OCI-LY3 (cell line): ENCODE results near the gene IQGAP2.

Experiments used
- H2AFZ ChIP-seq: fragments of 200-600, 300-600 bp; shearing (Covaris generic); 2 replicates; pipeline ENCODE4 v1.6.0; 2014; ENCODE audit warnings: antibody characterized with exemption, low read depth, low read length
- H3K27ac ChIP-seq: fragments of 200-600, 300-600 bp; sonication (generic); 2 replicates; pipeline ENCODE4 v1.5.1; 2014; ENCODE audit warnings: mild to moderate bottlenecking, low read length, moderate library complexity, mixed read lengths
- H3K27me3 ChIP-seq: fragments of 200-600, 300-600 bp; sonication (generic); 2 replicates; pipeline ENCODE4 v1.6.1; 2014; ENCODE audit warnings: low read depth, low read length, mixed read lengths
- H3K36me3 ChIP-seq: fragments of 200-600, 300-600 bp; sonication (generic); replicated peaks from 2 replicates; pipeline ENCODE3; 2014; ENCODE audit warnings: low read depth, low read length, mixed read lengths
- H3K4me1 ChIP-seq: fragments of 300-600, 200-600 bp; sonication (generic); 2 replicates; pipeline ENCODE4 v1.6.1; 2014; ENCODE audit warnings: low read length, mixed read lengths
- H3K4me2 ChIP-seq: fragments of 200-600, 300-600 bp; sonication (generic); 2 replicates; pipeline ENCODE4 v1.6.1; 2014; ENCODE audit warnings: low read length, mixed read lengths
- H3K4me3 ChIP-seq: fragments of 300-600, 200-600 bp; sonication (generic); 2 replicates; pipeline ENCODE4 v1.5.1; 2014; ENCODE audit warnings: antibody characterized with exemption, mild to moderate bottlenecking, low read length, moderate library complexity
- H3K79me2 ChIP-seq: fragments of 300-600, 200-600 bp; shearing (Covaris generic); 2 replicates; pipeline ENCODE4 v1.6.1; 2014; ENCODE audit warnings: mild to moderate bottlenecking, low read length, mixed read lengths
- H3K9ac ChIP-seq: fragments of 300-600, 200-600 bp; shearing (Covaris generic); 2 replicates; pipeline ENCODE4 v1.6.0; 2014; ENCODE audit warnings: mild to moderate bottlenecking, low read length, moderate library complexity
- H3K9me3 ChIP-seq: fragments of 200-600, 300-600 bp; shearing (Covaris generic); 2 replicates; pipeline ENCODE4 v1.6.1; 2014; ENCODE audit warnings: low read length, mixed read lengths; ENCODE audit not compliant: insufficient read depth
- H4K20me1 ChIP-seq: fragments of 200-600, 300-600 bp; sonication (generic); 2 replicates; pipeline ENCODE4 v1.6.1; 2016; ENCODE audit warnings: low read length, mixed read lengths; ENCODE audit not compliant: insufficient read depth
- CTCF ChIP-seq: fragments of 200-600, 300-600 bp; sonication (generic); IDR thresholded peaks from 2 replicates; pipeline ENCODE4 v1.5.1; 2014; ENCODE audit warnings: antibody characterized with exemption, low read length, low read depth
- EZH2phosphoT487 ChIP-seq: fragments of 200-600 bp; shearing (Covaris generic); IDR thresholded peaks from 2 replicates; pipeline ENCODE4 v1.6.1; 2018; ENCODE audit warnings: antibody characterized with exemption, mixed run types, low read depth

The IQGAP2 gene

GRCh38 chr5:76383126-76383832 is 19.8 kb upstream of the IQGAP2 start:
- no peak overlapping the region for H2AFZ ChIP-seq
- no peaks in the 10 kb centered on the region for H3K9me3 ChIP-seq
- H3K4me1 ChIP-seq, result no peaks in the 10 kb centered on the region
- H3K4me3 ChIP-seq, result no peak overlapping the region
- H3K4me2 ChIP-seq, result no peak overlapping the region
- H3K27me3 ChIP-seq, result no peaks in the 10 kb centered on the region
- H3K79me2 ChIP-seq, result no peaks in the 10 kb centered on the region
- H3K9ac ChIP-seq, result no peak overlapping the region
- H3K36me3 ChIP-seq, result no peaks in the 10 kb centered on the region
- H4K20me1 ChIP-seq, result no peaks in the 10 kb centered on the region
- no peak overlapping the region for H3K27ac ChIP-seq
- TF ChIP-seq EZH2phosphoT487 (no peak), CTCF (no peak)

- Histone ChIP-seq H4K20me1 (no peaks in the 10 kb centered on the region), H3K4me3 (no peak overlapping the region), H3K9me3 (no peaks in the 10 kb centered on the region), H3K27me3 (no peaks in the 10 kb centered on the region), H3K4me2 (no peak overlapping the region), H3K36me3 (no peaks in the 10 kb centered on the region), H2AFZ (no peak overlapping the region), H3K79me2 (no peaks in the 10 kb centered on the region), H3K4me1 (no peaks in the 10 kb centered on the region), H3K27ac (no peak overlapping the region), H3K9ac (no peak overlapping the region)
- TF ChIP-seq EZH2phosphoT487 (no peak), CTCF (no peak)
These were observed 18.9 kb upstream of the IQGAP2 start for GRCh38 chr5:76384189-76384588.

- H3K4me1 ChIP-seq, result no peaks in the 10 kb centered on the region
- no peaks in the 10 kb centered on the region for H3K27me3 ChIP-seq
- H3K9ac ChIP-seq, result no peak overlapping the region
- no peaks in the 10 kb centered on the region for H3K79me2 ChIP-seq
- TF ChIP-seq EZH2phosphoT487, result no peak
- H3K27ac ChIP-seq, result no peak overlapping the region
- no peak overlapping the region for H3K4me3 ChIP-seq
- no peak overlapping the region for H2AFZ ChIP-seq
- no peaks in the 10 kb centered on the region for H4K20me1 ChIP-seq
- no peaks in the 10 kb centered on the region for H3K36me3 ChIP-seq
- H3K9me3 ChIP-seq, result no peaks in the 10 kb centered on the region
- no peak overlapping the region for H3K4me2 ChIP-seq
These were observed 18.4 kb upstream of the IQGAP2 start for GRCh38 chr5:76384705-76385104.

GRCh38 chr5:76385540-76385939 is 17.5 kb upstream of the IQGAP2 start:
- no peaks in the 10 kb centered on the region for H3K36me3 ChIP-seq
- no peaks in the 10 kb centered on the region for H4K20me1 ChIP-seq
- no peaks in the 10 kb centered on the region for H3K9me3 ChIP-seq
- no peaks in the 10 kb centered on the region for H3K27me3 ChIP-seq
- H3K27ac ChIP-seq, result no peak overlapping the region
- H3K4me3 ChIP-seq, result no peak overlapping the region
- H3K4me2 ChIP-seq, result no peak overlapping the region
- no peaks in the 10 kb centered on the region for H3K4me1 ChIP-seq
- no peak overlapping the region for H3K9ac ChIP-seq
- no peak for TF ChIP-seq CTCF
- TF ChIP-seq EZH2phosphoT487, result no peak
- no peak overlapping the region for H2AFZ ChIP-seq
- no peaks in the 10 kb centered on the region for H3K79me2 ChIP-seq
